WTC11 (cell line): ENCODE data around the gene MLYCD. TPM values are rescaled to one million over a fixed set of nuclear protein-coding genes. Genes with fewer than 3 reads are reported as not detected.

ENCODE experiments used
- ATAC-seq: fragments of 200-7000 bp; cut with Tn5 transposase; 2 replicates; pipeline ENCODE4 v1.10.0; 2021; ENCODE audit warnings: mild to moderate bottlenecking, moderate library complexity
- CTCF ChIA-PET: fragments of 300-600 bp; sonication (Branson Sonifier 250); formaldehyde crosslinking; loops from one replicate; lab custom pipeline; 2021; ENCODE audit warnings: antibody characterized with exemption; lab: Charles Lee
- POLR2A ChIA-PET: fragments of 350-600 bp; sonication (Branson Sonifier 250); formaldehyde crosslinking; loops from one replicate; lab custom pipeline; 2021; ENCODE audit warnings: antibody characterized with exemption; lab: Charles Lee
- DNase-seq: peaks from one replicate; pipeline ENCODE4 v3.0.0; 2021; ENCODE audit warnings: low spot score
- H3K27ac Mint-ChIP-seq: 2 replicates; pipeline ENCODE4 v1.8.0; 2021; ENCODE audit warnings: mixed read lengths
- H3K27me3 Mint-ChIP-seq: 2 replicates; pipeline ENCODE4 v1.8.0; 2021; ENCODE audit warnings: low read depth, mild to moderate bottlenecking, moderate library complexity, mixed read lengths
- H3K36me3 Mint-ChIP-seq: 2 replicates; pipeline ENCODE4 v1.8.0; 2021; ENCODE audit warnings: mixed read lengths
- H3K4me1 Mint-ChIP-seq: 2 replicates; pipeline ENCODE4 v1.8.0; 2022; ENCODE audit warnings: mixed read lengths
- H3K4me3 Mint-ChIP-seq: 2 replicates; pipeline ENCODE4 v1.8.0; 2021; ENCODE audit warnings: mild to moderate bottlenecking, moderate library complexity, mixed read lengths
- H3K9me3 Mint-ChIP-seq: 2 replicates; pipeline ENCODE4 v1.8.0; 2021; ENCODE audit warnings: mixed read lengths
- CREM ChIP-seq: sonication (generic); formaldehyde crosslinking; IDR thresholded peaks from 2 replicates; pipeline ENCODE4 v1.8.1; 2022; ENCODE audit warnings: mild to moderate bottlenecking, missing genetic modification reagents, moderate library complexity
- GRHL2 ChIP-seq: fragments of 250-450 bp; sonication (Bioruptor Pico); IDR thresholded peaks from 2 replicates; pipeline ENCODE4 v1.8.0; 2022; ENCODE audit warnings: mild to moderate bottlenecking, moderate library complexity; ENCODE audit not compliant: insufficient replicate concordance, severe bottlenecking
- IRF2 ChIP-seq: sonication (generic); formaldehyde crosslinking; IDR thresholded peaks from 2 replicates; pipeline ENCODE4 v1.8.0; 2022; ENCODE audit warnings: low read depth, missing genetic modification reagents, borderline replicate concordance
- MXD4 ChIP-seq: fragments of 250-450 bp; sonication (Bioruptor Pico); IDR thresholded peaks from 2 replicates; pipeline ENCODE4 v1.8.0; 2021; ENCODE audit warnings: mild to moderate bottlenecking, moderate library complexity, borderline replicate concordance
- TCF7 ChIP-seq: sonication (generic); formaldehyde crosslinking; IDR thresholded peaks from 2 replicates; pipeline ENCODE4 v1.8.0; 2022; ENCODE audit warnings: mild to moderate bottlenecking, low read depth, missing genetic modification reagents, moderate library complexity
- TEAD1 ChIP-seq: sonication (generic); formaldehyde crosslinking; IDR thresholded peaks from 2 replicates; pipeline ENCODE4 v1.8.0; 2022; ENCODE audit warnings: mild to moderate bottlenecking, missing genetic modification reagents
- ZNF121 ChIP-seq: sonication (generic); formaldehyde crosslinking; IDR thresholded peaks from 2 replicates; pipeline ENCODE4 v1.8.0; 2023; ENCODE audit warnings: missing genetic modification reagents
- total RNA-seq: library from RNA; stranded (reverse); gene quantifications from 3 replicates; pipeline ENCODE4 v1.2.3, GENCODE V29; 2021
- TF ChIP-seq, protein P1 (sequence below): sonication (generic); formaldehyde crosslinking; IDR thresholded peaks from 2 replicates; pipeline ENCODE4 v1.8.0; 2023; ENCODE audit warnings: missing genetic modification reagents
- TF ChIP-seq, protein P2 (sequence below): sonication (generic); formaldehyde crosslinking; IDR thresholded peaks from 2 replicates; pipeline ENCODE4 v1.8.0; 2022; ENCODE audit warnings: mild to moderate bottlenecking, missing genetic modification reagents
- TF ChIP-seq, protein P3 (sequence below): sonication (generic); formaldehyde crosslinking; IDR thresholded peaks from 2 replicates; pipeline ENCODE4 v1.8.0; 2022; ENCODE audit warnings: missing genetic modification reagents
- TF ChIP-seq, protein P4 (sequence below): sonication (generic); formaldehyde crosslinking; IDR thresholded peaks from 2 replicates; pipeline ENCODE4 v1.8.1; 2022; ENCODE audit warnings: mild to moderate bottlenecking, missing genetic modification reagents, moderate library complexity, borderline replicate concordance
- TF ChIP-seq, protein P5 (sequence below): fragments of 250-450 bp; sonication (Bioruptor Pico); IDR thresholded peaks from 2 replicates; pipeline ENCODE4 v1.9.0; 2021; ENCODE audit warnings: moderate library complexity, mild to moderate bottlenecking, inconsistent platforms, borderline replicate concordance
- TF ChIP-seq, protein P6 (sequence below): sonication (generic); formaldehyde crosslinking; conservative IDR thresholded peaks from 2 replicates; pipeline ENCODE4 v1.8.1; 2022; ENCODE audit warnings: mild to moderate bottlenecking, missing genetic modification reagents
- TF ChIP-seq, protein P7 (sequence below): fragments of 200-600 bp; IDR thresholded peaks from 2 replicates; pipeline ENCODE4 v1.8.0; 2022; ENCODE audit warnings: antibody characterized with exemption

MLYCD gene
- total RNA-seq, 1 experiment from 2014 or later: 6.3 TPM

DNA sequence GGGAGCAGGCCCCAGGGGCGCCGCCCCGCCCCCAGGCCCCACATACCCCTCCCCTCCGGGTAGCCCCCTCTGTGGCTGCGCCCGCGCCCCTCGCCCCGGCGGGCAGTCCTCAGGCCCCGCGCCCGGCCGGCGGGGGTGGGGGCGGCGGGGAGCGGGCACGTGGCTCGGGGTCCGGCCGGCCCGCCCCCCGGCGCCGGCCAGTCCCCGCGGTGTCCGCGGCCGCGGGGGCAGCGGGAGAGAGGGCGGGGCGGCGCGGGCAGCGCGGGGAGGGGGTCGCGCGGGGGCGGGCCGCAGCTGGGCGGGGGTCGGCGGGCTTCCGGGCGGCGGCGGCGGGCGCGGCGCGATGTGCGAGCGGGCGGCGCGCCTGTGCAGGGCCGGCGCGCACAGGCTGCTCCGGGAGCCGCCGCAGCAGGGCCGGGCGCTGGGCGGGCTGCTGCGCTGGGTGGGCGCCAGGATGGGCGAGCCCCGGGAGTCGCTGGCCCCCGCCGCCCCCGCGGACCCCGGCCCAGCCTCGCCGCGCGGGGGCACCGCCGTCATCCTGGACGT lies 69.5 kb downstream of the MLYCD start:
- no peak overlapping the region for H3K27ac Mint-ChIP-seq
- ChIA-PET CTCF (interaction anchor here (1.6 to 2.1 kb wide), 2 partner anchors 28 to 98 kb away, joined by 4 to 9 read pairs; no protein-coding TSS in a partner anchor), POLR2A (no interaction called here)
- ATAC-seq (peak; percentile 35), DNase-seq (no peak)
- no peaks in the 10 kb centered on the region for H3K9me3 Mint-ChIP-seq
- H3K36me3 Mint-ChIP-seq: no peaks in the 10 kb centered on the region
- H3K4me3 Mint-ChIP-seq: peak overlapping the region; percentile 65; the same call in 1 of the 2 replicates
- TF ChIP-seq MXD4 (no peak), IRF2 (no peak), CREM (CRISPR knock-in tag) (no peak), GRHL2 (CRISPR knock-in tag) (no peak), TCF7 (CRISPR knock-in tag) (no peak), TEAD1 (CRISPR knock-in tag) (no peak), ZNF121 (CRISPR knock-in tag) (no peak)
- TF ChIP-seq, protein P1, sequence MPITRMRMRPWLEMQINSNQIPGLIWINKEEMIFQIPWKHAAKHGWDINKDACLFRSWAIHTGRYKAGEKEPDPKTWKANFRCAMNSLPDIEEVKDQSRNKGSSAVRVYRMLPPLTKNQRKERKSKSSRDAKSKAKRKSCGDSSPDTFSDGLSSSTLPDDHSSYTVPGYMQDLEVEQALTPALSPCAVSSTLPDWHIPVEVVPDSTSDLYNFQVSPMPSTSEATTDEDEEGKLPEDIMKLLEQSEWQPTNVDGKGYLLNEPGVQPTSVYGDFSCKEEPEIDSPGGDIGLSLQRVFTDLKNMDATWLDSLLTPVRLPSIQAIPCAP: no peak
- TF ChIP-seq, protein P2, sequence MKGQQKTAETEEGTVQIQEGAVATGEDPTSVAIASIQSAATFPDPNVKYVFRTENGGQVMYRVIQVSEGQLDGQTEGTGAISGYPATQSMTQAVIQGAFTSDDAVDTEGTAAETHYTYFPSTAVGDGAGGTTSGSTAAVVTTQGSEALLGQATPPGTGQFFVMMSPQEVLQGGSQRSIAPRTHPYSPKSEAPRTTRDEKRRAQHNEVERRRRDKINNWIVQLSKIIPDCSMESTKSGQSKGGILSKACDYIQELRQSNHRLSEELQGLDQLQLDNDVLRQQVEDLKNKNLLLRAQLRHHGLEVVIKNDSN (CRISPR knock-in tag): no peak
- TF ChIP-seq, protein P3, sequence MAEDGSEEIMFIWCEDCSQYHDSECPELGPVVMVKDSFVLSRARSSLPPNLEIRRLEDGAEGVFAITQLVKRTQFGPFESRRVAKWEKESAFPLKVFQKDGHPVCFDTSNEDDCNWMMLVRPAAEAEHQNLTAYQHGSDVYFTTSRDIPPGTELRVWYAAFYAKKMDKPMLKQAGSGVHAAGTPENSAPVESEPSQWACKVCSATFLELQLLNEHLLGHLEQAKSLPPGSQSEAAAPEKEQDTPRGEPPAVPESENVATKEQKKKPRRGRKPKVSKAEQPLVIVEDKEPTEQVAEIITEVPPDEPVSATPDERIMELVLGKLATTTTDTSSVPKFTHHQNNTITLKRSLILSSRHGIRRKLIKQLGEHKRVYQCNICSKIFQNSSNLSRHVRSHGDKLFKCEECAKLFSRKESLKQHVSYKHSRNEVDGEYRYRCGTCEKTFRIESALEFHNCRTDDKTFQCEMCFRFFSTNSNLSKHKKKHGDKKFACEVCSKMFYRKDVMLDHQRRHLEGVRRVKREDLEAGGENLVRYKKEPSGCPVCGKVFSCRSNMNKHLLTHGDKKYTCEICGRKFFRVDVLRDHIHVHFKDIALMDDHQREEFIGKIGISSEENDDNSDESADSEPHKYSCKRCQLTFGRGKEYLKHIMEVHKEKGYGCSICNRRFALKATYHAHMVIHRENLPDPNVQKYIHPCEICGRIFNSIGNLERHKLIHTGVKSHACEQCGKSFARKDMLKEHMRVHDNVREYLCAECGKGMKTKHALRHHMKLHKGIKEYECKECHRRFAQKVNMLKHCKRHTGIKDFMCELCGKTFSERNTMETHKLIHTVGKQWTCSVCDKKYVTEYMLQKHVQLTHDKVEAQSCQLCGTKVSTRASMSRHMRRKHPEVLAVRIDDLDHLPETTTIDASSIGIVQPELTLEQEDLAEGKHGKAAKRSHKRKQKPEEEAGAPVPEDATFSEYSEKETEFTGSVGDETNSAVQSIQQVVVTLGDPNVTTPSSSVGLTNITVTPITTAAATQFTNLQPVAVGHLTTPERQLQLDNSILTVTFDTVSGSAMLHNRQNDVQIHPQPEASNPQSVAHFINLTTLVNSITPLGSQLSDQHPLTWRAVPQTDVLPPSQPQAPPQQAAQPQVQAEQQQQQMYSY (CRISPR knock-in tag): no peak
- TF ChIP-seq, protein P4, sequence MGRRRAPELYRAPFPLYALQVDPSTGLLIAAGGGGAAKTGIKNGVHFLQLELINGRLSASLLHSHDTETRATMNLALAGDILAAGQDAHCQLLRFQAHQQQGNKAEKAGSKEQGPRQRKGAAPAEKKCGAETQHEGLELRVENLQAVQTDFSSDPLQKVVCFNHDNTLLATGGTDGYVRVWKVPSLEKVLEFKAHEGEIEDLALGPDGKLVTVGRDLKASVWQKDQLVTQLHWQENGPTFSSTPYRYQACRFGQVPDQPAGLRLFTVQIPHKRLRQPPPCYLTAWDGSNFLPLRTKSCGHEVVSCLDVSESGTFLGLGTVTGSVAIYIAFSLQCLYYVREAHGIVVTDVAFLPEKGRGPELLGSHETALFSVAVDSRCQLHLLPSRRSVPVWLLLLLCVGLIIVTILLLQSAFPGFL: no peak
- TF ChIP-seq, protein P5, sequence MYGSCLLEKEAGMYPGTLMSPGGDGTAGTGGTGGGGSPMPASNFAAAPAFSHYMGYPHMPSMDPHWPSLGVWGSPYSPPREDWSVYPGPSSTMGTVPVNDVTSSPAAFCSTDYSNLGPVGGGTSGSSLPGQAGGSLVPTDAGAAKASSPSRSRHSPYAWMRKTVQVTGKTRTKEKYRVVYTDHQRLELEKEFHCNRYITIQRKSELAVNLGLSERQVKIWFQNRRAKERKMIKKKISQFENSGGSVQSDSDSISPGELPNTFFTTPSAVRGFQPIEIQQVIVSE (CRISPR knock-in tag): no peak
- TF ChIP-seq, protein P6, sequence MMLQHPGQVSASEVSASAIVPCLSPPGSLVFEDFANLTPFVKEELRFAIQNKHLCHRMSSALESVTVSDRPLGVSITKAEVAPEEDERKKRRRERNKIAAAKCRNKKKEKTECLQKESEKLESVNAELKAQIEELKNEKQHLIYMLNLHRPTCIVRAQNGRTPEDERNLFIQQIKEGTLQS (CRISPR knock-in tag): no peak
- TF ChIP-seq, protein P7, sequence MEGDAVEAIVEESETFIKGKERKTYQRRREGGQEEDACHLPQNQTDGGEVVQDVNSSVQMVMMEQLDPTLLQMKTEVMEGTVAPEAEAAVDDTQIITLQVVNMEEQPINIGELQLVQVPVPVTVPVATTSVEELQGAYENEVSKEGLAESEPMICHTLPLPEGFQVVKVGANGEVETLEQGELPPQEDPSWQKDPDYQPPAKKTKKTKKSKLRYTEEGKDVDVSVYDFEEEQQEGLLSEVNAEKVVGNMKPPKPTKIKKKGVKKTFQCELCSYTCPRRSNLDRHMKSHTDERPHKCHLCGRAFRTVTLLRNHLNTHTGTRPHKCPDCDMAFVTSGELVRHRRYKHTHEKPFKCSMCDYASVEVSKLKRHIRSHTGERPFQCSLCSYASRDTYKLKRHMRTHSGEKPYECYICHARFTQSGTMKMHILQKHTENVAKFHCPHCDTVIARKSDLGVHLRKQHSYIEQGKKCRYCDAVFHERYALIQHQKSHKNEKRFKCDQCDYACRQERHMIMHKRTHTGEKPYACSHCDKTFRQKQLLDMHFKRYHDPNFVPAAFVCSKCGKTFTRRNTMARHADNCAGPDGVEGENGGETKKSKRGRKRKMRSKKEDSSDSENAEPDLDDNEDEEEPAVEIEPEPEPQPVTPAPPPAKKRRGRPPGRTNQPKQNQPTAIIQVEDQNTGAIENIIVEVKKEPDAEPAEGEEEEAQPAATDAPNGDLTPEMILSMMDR: no peak
- H3K27me3 Mint-ChIP-seq: peaks cover 12% of the 10 kb centered on the region
- peaks cover 7% of the 10 kb centered on the region for H3K4me1 Mint-ChIP-seq
